Heart left ventricle (tissue), 13 donors: ENCODE measurements around the gene SLC22A23.

Source experiments
- CTCF ChIP-seq, 12 donors: fragments of 200-600 bp; sonication (generic) in 4 of 12; IDR thresholded peaks; one replicate each; pipeline versions ENCODE4 v1.5.0 to v1.8.0; 2018 to 2022; ENCODE audit warnings: antibody characterized with exemption in 12 of 12, mild to moderate bottlenecking in 5 of 12
- POLR2A ChIP-seq, 2 donors: fragments of 450-650 bp; IDR thresholded peaks; one replicate each; pipeline ENCODE4 v1.6.1; 2017; ENCODE audit warnings: antibody characterized with exemption in 2 of 2, mild to moderate bottlenecking in 2 of 2, moderate library complexity in 2 of 2
- donor health status: ischemic (EF 13 %, LVEDD 7.1; RV severe dilation, severe dysfunction).
- donor health status: DM: no; HTN: yes; CAD: no.
- donor health status: DM: no; HTN: no; CAD: no.
- donor health status: ischemic (EF 25% LVEDD 6.9; RV normal size, moderate dysfunction).
- donor health status: ischemic (EF 25% LVEDD 5.7; RV mildly dilated, moderate dysfunction).
- donor health status: ischemic (EF 35%, LVEDD 5.7; RV mildly dilated, moderate dysfunction).
- donor health status: nonischemic (EF 11% LVEDD 7.7; RV severe dilation, severe dysfunction).
- donor health status: DM: yes; HTN: yes; CAD: no.
- donor health status: PGD.
- donor health status: ischemic (EF 29% LVEDD 5.4; RV normal size, mild dysfunction).
- donor health status: nonischemic (EF 23%, LVEDD 6.1; RV moderate dilation, normal function).

- TF ChIP-seq CTCF (IDR thresholded peaks at IDR 0.05) (no peak), POLR2A (IDR thresholded peaks at IDR 0.05) (no peak)
Observed at GRCh38 chr6:3349388-3350251, 107.2 kb downstream of the SLC22A23 start.
